ENCODE data around the gene CFAP299. TPM values are rescaled to one million over a fixed set of nuclear protein-coding genes. Genes with fewer than 3 reads are reported as not detected.

CFAP299 gene
- total RNA-seq, 1 experiment from 2014 or later = not detected

- Histone ChIP-seq H3K27ac (ENCODE audit: low read depth, low read length) (no peak overlapping the region), H2AFZ (ENCODE audit: low read depth, low read length, poor library complexity, severe bottlenecking) (no peak overlapping the region), H3K9me2 (ENCODE audit: insufficient read depth) (no peaks in the 10 kb centered on the region), H3K79me2 (ENCODE audit: insufficient read depth, low read length) (no peaks in the 10 kb centered on the region), H3K4me1 (ENCODE audit: control insufficient read depth in 1 of 2, insufficient read depth in 2 of 2, low read length in 2 of 2) (no peaks in the 10 kb centered on the region), H3K4me3 (replicated peaks in 1 of 2; ENCODE audit: low read depth in 1 of 2, low read length in 2 of 2) (no peak overlapping the region), H3K27me3 (ENCODE audit: insufficient read depth, low read length) (peaks cover 5% of the 10 kb centered on the region; the same call in 1 of the 2 replicates), H3K9me3 (ENCODE audit: control insufficient read depth in 1 of 2, insufficient read depth in 1 of 2, low read depth in 1 of 2, low read length in 2 of 2) (no peaks in the 10 kb centered on the region), H3K9ac (ENCODE audit: low read length) (no peak overlapping the region), H4K20me1 (ENCODE audit: insufficient read depth) (no peaks in the 10 kb centered on the region), H3K36me3 (ENCODE audit: control insufficient read depth in 1 of 2, insufficient read depth in 2 of 2, low read length in 2 of 2) (no peaks in the 10 kb centered on the region), H3K4me2 (ENCODE audit: low read length) (no peak overlapping the region)
- CTCF ChIA-PET = interaction anchor here (1.4 kb wide), 1 partner anchor 686 kb away, joined by 3 read pairs; no protein-coding TSS in a partner anchor
- POLR2A ChIA-PET = no interaction called here
- no TSS peak for BruUV-seq (replicated peaks)
- peak; percentile 3 for DNase-seq (ENCODE audit: low read depth, low spot score)
- intact Hi-C loops (cut with micrococcal nuclease) = no loop called here
- ATAC-seq = peak; percentile 85
- RAD21 ChIA-PET (ENCODE audit: low non-redundant PET in 1 of 2, low total read pairs in 2 of 2, uncharacterized antibody in 2 of 2, unreplicated experiment in 2 of 2) = no interaction called here
- TF ChIP-seq RAD21 (IDR thresholded peaks at IDR 0.05; ENCODE audit: low read depth) (peak; percentile 58), ZFX (IDR thresholded peaks at IDR 0.05) (no peak), REST (IDR thresholded peaks at IDR 0.05; ENCODE audit: low read depth) (no peak), SRF (IDR thresholded peaks at IDR 0.05; ENCODE audit: low read depth) (no peak), EZH2 (IDR thresholded peaks at IDR 0.05) (no peak), EZH2phosphoT487 (IDR thresholded peaks at IDR 0.05; ENCODE audit: borderline replicate concordance) (no peak), CEBPB (IDR thresholded peaks at IDR 0.05; ENCODE audit: low read depth) (no peak), TCF7L2 (IDR thresholded peaks at IDR 0.05; ENCODE audit: borderline replicate concordance, extremely low read depth, insufficient read depth, insufficient read length) (no peak), POLR2AphosphoS5 (IDR thresholded peaks at IDR 0.05; ENCODE audit: low read depth, low read length) (no peak), EGR1 (IDR thresholded peaks at IDR 0.05; ENCODE audit: low read depth) (no peak), ZNF274 (IDR thresholded peaks at IDR 0.05; ENCODE audit: low read depth, low read length) (no peak), FOSL1 (IDR thresholded peaks at IDR 0.05; ENCODE audit: low read depth) (no peak)
- TF ChIP-seq, protein P1, sequence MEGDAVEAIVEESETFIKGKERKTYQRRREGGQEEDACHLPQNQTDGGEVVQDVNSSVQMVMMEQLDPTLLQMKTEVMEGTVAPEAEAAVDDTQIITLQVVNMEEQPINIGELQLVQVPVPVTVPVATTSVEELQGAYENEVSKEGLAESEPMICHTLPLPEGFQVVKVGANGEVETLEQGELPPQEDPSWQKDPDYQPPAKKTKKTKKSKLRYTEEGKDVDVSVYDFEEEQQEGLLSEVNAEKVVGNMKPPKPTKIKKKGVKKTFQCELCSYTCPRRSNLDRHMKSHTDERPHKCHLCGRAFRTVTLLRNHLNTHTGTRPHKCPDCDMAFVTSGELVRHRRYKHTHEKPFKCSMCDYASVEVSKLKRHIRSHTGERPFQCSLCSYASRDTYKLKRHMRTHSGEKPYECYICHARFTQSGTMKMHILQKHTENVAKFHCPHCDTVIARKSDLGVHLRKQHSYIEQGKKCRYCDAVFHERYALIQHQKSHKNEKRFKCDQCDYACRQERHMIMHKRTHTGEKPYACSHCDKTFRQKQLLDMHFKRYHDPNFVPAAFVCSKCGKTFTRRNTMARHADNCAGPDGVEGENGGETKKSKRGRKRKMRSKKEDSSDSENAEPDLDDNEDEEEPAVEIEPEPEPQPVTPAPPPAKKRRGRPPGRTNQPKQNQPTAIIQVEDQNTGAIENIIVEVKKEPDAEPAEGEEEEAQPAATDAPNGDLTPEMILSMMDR (IDR thresholded peaks at IDR 0.05 in 2 of 3, conservative IDR thresholded peaks at IDR 0.05 in 1 of 3; ENCODE audit: borderline replicate concordance in 1 of 3, insufficient read depth in 1 of 3, low read depth in 2 of 3, low read length in 2 of 3) = peak; percentile 49 to 63 (median 57); a peak in 5 of 6 replicates
- TF ChIP-seq, protein P2, sequence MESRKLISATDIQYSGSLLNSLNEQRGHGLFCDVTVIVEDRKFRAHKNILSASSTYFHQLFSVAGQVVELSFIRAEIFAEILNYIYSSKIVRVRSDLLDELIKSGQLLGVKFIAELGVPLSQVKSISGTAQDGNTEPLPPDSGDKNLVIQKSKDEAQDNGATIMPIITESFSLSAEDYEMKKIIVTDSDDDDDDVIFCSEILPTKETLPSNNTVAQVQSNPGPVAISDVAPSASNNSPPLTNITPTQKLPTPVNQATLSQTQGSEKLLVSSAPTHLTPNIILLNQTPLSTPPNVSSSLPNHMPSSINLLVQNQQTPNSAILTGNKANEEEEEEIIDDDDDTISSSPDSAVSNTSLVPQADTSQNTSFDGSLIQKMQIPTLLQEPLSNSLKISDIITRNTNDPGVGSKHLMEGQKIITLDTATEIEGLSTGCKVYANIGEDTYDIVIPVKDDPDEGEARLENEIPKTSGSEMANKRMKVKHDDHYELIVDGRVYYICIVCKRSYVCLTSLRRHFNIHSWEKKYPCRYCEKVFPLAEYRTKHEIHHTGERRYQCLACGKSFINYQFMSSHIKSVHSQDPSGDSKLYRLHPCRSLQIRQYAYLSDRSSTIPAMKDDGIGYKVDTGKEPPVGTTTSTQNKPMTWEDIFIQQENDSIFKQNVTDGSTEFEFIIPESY (IDR thresholded peaks at IDR 0.05; ENCODE audit: extremely low read depth, insufficient replicate concordance, low read length) = no peak
Measured at GRCh38 chr4:80365928-80366327, 30.4 kb downstream of the CFAP299 start.

Data from HCT116 (cell line).